Activated effector memory CD4-positive, alpha-beta T cell treated with anti-CD3 and anti-CD28 coated beads, Interleukin-2, amount 50 U/mL, for 16 hours (primary cell): Measurements from ENCODE around the gene SLC29A2.
"Not testable (repeated sequence)": the region's sequence is repeated elsewhere in the genome, so short reads cannot be mapped to it uniquely, and the experiment has no call there.

Experiments used
- DNase-seq: peaks from one replicate; pipeline ENCODE4 v3.0.0-alpha.2; 2020

SLC29A2 gene

DNA sequence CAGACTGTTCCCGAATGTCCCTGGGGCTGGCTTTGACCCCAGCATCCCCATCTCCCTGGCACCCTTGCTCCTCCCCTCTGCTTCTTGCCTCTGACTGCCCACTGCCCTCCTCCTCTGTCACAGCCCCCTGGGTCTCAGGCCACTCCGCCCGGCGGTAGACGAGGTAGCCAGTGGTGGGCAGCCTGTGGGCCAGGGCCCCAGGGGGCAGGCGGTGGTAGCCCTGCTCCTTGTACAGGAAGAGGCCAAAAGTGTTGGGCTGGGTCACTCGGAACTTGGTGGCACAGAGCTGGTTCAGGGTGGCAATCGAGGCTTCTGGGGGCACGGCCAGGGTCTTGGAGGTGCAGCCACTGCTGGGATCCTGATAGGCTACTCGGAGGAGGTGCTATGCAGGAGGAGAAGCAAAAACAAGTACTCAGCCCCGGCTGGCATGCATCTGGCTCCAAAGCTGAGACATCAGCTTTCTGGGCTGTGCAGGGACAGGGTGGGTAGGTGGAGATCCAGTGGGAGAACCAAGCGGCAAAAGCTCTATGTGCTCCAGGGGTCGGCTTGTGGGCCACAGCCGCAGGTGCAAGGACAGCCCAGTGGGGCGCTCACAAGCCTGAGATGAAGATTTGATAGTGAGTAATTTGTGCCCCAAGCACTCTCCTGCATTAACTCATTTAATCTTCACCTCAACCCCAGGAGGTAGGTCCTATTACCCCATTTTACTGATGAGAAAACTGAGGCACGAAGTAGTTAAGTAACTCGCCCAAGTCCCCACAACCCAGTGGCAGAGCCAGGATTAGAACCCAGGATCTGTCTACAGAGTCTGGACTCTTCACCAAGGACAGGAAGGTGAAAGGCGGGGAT is 39.0 kb downstream of the SLC29A2 start:
- DNase-seq, result no peak

DNA sequence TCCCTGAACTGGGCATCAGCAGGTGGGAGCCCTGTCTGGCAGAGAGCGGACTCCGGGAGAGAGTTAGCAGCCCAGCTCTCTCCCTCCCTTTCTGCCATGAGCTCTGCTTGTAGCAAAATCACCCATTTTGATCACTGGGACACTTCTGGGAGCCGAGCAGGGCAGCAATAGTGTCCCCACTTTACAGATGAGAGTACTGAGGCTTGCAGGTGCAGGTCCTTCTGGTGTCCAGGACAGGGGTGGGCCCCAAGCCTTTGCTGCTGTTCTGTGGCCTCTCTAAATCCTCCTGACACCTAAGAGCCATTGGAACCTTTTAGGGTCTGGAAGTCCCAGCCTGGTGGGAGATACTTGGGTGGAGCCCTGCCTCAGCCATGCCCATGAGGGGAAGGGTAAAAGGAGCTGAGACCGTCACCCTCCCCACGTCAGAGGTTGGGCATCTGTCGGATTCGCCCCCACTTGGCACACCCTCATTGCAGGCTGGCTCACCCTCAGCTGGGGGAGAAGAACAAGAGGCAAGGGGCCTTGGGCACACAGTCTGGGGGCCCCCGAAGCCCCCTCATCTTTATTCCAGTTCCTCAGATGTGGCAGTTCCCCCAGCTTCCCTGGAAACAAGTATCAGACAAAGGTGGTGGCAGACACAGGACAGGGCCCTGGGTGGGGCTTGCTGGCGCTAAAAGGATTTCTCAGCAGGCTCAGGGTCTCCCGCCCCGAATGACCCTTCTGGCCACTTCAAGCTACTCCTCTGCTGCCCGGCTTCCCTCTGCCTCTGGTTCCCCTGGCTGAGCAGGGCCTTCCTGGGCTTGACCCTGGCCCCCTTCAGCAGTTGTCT is 39.8 kb downstream of the SLC29A2 start:
- DNase-seq, result no peak

DNA sequence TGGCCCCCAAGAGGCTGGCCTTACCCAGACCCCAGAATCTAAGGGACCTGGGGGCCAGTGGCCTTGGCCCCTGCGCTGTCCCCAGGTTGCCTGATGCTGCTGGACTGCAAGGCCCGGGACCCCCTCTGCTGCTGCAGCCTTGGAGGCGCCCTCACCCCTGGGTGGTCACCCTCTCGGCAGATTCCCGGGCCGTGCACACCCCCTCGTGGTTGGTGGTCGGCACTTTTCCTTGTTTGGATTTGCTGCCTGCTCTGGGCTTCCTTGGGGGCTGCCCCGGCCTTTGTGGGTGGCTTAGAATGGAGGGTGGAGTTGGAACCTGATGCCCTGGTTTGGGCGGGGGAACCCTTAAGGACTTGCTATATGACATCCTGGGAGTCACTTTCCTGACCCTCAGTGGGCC is 40.6 kb downstream of the SLC29A2 start:
- DNase-seq, result no peak

DNA sequence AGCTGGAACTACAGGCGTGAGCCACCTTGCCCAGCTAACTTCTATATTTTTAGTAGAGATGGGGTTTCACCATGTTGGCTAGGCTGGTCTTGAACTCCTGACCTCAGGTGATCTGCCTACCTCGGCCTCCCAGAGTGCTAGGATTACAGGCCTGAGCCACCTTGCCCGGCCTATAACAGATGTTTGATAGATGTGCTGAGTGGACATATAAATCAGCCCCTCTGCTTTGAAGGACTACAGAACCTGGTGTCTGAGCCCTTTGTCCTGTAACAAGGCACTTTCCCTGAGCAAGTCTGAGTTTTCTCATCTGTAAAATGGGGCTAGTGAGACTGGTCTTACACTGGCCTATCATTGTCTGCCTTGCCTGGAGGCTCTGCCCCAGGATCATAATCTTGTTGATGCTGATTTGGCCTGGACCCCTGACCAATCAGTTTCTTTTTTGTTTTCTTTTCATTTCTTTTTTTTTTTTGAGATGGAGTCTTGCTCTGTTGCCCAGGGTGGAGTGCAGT is 42.3 kb downstream of the SLC29A2 start:
- DNase-seq, result no peak

DNA sequence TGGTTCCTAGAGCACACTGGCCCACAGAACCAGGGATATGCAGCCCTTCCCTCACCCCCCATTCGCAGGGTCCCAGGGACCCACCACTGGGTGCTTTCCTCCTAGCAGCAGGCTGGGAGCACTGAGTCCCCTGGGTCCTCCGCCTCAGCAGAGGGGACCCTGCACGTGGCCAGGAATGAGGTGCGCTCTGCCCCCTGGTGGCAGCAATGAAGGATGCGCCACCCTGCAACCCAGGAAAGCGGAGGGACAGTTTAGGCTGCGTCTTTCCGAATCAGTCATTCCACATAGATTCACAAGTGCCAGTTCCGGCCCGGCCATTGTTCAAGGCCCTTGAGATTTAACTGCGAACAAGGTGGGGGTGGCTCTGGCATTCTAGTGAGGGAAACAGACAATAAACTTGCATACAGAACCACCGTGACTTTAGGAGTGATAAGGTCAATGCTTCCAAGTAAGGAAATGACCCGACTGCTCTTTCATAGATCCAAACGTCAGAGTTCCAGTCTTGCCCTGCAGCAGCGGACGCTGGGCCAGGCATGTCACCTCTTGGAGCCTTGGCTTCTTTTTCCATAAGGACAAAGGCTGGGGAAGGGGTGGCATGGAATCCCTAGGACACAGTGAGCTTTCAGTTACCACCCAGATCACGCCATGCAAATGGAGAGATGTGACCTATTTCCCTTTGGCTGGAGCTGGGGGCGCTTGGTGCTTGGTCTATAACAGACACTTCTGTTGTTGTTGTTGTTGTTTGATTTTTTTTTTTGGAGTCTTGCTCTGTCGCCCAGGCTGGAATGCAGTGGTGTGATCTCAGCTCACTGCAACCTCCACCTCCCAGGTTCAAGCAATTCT is 43.0 kb downstream of the SLC29A2 start:
- DNase-seq, result peak; percentile 92

DNA sequence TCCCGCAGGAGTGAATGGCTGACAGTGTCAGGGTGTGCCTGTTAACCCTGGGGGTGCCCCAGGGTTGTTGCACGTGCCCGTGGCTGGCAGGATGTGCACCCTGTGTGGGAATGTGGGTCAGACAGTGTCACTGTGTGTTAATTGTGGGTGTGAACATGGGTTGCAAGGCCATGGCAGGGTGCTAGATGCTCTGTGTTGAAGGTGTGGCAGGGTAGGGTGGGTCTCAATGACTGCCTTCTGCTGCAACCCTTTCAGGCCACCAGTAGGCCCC is 43.6 kb downstream of the SLC29A2 start:
- DNase-seq, result no peak

DNA sequence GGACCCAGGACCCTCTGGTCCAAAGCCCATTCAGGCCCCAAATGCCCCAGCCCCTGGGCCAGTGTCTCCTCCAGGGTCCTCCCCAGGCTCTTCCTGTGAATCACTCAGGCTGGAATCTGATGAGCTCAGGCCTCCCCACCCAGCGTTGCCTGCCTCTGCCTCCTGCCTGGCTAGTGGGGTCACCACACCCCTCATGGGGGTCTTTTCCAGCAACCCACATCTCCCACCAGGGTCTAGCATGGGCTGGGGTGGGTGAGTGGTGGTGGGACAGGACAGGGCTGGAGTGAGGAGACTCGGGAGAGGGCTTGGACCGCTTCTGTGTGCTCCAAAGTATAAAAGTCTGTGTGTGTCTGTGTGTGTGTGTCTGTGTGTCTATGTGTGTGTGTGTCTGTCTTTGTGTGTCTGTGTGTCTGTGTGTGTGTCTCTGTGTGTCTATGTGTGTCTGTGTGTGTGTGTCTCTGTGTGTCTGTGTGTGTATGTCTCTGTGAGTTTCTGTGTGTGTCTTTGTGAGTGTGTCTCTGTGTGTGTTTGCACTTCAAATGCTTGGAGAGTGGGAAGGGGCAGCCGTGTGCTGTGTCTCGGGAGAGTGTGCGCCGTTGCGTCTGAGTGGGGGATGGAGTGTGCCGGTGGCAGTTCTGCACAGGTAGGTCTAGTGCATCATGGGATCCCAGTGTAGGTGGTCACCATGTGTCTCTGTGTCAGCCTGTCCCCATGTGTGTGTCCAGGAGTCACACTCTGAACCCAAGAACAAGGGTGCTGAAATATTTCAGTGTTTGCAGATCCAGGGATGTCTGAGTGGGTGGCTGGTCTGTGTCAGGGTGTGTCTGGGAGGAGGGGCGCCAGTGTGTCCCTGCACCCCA is 44.2 kb downstream of the SLC29A2 start:
- no peak for DNase-seq

DNA sequence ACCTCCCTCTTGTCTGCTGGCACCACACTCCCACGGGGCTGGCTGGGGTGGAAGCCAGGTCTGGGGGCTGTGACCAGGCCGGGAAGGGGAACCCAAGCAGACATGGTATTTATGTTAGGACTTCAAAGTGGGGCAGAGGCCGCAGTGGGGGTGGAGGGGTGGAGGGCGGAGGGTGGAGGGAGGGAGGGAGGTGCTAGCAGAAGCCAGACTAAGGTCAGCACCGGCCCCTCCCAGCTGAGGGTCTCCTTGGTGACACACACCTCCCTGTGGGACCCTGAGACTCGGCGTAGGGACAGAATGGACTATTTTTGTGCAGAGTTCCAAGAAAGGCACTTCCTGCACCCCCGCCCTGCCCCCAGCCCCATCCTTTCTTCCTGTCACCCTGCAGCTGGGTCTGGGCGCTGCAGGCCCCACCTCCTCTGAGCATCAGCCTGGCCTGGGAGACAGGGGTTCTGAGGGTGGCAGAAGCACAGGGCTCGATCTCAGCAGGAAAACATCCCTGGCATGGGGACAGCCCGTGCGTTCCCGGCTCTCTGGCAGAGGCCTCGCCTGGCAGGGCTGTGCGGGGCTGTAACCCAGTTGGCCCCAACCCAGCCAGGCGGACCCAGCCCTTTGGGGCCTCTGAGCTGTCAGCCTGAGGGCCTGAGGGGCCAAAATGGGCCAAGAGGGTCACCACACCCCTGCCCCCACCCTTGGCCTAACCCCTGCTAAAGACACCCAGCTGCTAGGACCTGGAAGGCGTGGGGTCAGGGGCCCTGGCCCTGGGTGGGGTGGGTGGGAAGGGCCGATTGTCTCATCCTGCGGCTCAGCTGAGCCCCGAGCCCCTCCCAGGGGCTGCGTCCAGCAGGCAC is 45.1 kb downstream of the SLC29A2 start:
- DNase-seq, result no peak

DNA sequence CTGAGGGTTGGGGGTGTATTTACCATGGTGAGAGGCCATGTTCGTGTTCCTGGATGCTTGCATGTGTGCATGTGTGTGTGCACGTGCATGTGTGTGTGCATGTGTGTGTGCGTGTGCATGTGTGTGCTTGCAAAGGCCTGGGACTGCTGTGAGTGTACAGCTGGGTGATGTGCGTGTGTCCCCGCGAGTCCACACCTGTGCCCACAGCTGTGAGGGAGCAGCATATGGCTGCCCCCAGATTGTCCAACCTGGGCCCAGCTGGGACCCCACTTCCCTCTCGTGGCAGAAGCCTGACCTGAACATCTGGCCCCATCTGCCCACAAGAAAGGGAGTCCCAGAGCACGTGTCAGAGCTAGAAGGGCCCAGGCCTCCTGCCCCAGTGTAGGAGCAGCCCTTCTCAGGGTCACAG is 46.3 kb downstream of the SLC29A2 start:
- no peak for DNase-seq

DNA sequence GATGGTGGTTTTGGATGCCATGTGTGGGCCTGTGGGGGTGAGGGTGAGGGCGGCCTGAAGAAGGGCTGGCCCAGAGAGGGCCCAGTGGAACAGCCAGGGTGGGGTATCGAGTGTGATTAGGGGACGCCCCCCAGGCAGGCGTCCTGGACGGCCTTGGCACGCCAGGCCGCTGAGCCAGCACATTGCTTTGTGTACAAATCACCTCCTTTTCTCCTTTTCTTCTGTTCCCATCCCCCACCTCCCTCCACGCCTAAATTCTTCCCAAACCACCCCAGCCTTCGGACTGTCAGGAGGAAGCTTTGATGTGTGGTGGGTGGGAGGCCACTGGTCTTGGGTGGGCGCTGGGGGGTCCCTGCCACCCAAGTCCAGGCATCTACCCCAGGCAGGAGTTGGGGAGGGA is 46.9 kb downstream of the SLC29A2 start:
- DNase-seq, result no peak

DNA sequence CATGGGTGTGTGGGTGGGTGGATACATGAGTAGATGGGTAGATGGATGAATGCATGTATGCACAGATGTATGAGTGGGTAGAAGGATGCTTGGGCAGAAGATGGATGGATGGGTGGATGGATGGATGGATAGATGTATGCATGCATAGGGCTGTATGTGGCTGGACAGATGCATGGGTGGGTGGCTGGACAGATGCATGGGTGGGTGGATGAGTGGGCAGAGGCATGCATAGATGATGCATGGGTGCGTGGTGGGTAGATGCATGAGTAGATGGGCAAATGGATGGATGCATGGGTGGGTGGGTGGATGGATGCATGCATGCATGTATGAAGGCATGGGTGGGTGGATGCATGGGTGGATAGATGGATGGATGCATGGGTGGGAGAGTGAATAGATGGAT is 47.9 kb downstream of the SLC29A2 start:
- DNase-seq, result no peak

DNA sequence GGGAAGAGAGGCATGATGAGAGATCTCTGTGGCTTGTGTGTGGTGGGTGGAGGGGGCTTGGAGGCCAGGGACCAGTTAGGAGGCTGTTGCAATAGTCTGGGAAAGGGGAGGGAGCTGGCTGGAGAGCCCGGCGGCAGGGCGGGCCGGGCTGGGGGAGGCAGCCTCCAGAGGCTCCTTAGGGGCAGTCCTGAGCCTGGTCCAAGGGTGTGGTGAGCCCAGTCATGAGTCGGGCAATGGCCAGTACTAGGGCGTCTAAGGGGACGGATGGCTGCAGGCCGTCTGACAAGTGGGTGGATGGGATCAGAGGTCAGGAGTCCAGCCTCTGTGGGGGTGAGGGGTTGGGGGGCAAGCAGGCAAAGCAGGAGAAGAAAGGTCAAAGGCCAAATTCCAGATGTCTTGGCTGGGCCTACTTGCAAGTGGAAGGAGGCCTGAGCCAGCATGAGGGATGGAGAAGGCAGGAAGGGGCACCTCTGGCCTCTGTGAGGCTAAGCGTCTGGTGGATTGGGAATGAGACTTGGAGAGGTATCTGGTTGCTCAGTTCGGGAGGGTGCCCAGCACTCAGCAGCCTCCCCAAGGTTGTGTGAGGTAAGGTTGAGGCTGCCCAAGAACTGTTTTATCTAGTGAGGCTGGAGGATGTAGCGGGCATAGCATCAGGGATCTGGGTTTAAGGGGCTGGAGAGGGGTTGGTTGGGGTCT is 48.7 kb downstream of the SLC29A2 start:
- DNase-seq, result no peak

DNA sequence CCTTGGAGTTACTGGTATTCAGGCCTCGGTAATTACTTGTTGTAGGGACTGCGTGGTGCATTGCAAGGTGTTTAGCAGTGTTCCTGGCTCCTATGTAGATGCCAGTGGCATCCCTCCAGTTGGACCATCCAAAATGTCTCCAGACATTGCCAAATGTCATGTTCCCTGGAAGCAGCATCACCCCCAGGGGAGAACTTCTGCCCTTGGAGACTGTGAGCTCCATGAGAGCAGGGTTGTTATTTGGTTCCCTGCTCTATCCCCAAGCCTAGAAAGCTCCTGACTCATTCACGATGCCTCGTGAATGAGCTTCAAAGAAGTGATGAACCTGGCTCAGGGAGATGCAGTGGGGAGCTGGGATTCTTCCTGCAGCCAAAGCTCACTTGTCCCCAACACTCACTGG is 50.0 kb downstream of the SLC29A2 start:
- DNase-seq, result no peak

DNA sequence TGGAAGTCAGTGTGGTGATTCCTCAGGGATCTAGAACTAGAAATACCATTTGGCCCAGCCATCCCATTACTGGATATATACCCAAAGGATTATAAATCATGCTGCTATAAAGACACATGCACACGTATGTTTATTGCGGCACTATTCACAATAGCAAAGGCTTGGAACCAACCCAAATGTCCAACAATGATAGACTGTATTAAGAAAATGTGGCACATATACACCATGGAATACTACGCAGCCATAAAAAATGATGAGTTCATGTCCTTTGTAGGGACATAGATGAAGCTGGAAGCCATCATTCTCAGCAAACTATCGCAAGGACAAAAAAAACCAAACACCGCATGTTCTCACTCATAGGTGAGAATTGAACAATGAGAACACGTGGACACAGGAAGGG is 50.8 kb downstream of the SLC29A2 start:
- not testable (repeated sequence) for DNase-seq

DNA sequence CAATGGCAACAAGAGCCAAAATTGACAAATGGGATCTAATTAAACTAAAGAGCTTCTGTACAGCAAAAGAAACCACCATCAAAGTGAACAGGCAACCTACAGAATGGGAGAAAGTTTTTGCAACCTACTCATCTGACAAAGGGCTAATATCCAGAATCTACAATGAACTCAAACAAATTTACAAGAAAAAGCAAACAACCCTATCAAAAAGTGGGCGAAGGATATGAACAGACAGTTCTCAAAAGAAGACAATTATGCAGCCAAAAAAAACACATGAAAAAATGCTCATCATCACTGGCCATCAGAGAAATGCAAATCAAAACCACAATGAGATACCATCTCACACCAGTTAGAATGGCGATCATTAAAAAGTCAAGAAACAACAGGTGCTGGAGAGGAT is 51.3 kb downstream of the SLC29A2 start:
- DNase-seq, result not testable (repeated sequence)

DNA sequence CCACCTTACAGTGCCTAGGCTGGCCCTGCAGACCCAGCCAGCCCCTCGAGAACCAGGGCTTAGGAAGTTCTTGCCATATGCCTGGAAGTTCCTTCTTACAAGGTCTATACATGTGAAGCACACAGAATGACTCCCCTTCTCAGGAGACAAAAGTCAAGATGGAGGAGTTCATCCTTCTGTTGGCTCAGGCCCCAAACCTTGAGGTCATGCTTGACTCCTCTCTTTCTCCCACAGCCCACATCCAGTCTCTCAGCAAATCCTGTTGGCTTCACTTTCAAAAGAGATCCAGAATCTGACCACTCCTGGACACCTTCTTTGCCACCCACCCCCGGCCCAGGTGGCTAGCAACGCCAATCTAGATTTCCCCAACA is 53.0 kb downstream of the SLC29A2 start:
- no peak for DNase-seq

DNA sequence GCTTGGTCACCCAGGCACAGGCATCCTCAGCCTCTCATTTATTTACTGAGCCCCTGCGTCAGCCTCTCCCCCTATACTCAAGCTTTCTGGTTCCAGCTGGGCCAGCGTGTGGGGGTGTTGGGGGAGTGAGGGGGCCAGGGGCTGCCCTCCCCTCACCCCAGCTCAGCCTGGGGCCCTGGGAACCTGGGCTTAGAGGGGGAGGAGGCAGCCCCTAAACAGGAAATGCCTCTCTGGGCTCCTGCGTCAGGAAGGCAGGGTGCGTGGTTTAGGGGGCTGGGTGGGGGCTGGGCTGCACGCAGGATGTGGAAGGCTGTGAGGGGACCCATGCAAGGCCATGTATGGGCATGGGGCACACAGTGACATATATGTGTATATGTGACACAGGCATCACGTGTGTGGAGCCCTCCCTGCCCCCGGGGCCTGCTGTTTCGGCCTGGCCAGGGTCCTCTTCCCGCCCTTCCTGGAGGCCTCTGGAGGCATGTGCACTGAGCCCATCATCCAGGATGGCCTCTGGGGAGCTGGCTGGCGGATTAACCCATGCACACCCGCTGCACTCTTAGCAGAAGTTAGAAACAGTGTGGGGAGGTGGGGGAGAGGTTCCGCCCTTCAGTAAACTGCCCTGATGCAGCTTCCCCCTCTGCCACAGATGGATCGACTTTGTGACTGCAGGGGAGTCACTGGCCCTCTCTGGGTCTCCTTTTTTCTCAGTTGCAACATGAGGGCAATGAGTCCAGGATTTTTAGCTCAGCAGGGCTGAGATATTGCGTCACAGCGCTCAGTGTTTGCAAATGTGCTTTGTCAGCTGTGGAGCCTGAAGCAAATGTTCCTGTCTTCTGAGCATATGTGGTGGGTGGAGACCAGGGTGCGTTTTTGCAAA is 53.6 kb downstream of the SLC29A2 start:
- no peak for DNase-seq

DNA sequence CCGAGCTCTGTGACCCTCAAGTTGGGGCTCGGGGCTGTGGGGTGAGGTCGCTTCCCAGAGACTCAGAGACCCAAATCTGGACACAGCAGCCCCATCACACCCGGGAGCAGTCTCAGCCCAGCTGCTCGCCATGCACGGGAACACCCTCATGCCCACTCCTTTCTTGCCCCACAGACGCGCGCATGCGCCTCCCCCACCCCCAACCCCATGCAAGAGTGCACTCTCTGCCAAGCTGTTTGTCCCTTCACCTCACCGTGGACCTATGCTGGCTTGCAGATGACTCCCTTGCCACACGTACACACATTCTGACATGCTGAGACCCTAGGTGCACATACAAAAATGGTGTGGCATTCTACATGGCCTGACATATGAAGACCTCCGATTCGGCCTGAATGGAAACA is 54.2 kb downstream of the SLC29A2 start:
- DNase-seq, result no peak

DNA sequence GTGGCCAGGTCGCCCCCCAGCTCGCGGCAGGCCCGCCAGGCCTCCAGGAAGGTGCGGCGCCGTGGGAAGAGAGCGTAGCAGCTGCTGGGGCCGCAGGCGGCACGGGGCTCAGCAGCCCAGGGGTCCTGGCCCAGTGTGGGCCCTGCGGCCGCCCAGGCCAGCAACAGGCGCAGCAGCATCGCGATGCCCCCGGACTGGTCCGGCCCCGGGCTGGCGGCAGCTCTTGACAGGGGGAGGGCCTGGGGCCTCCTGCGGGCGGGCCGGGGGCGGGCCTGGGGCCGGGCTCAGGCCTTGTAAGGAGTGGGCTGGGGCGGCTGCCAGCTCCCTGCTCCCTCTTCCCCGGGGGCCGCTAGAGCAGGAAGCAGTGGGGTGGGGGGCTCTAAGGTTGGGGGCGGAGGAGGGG is 54.7 kb downstream of the SLC29A2 start, which contains the start of gene CD248:
TSS of gene CD248 (minus strand) at position 196 of the 403 bp plus-strand sequence. CDS start at position 179, 17 bp downstream.
- no peak for DNase-seq
